Neural progenitor cell (in vitro differentiated cells): ENCODE data around the gene RGS8. TPM values are rescaled to one million over a fixed set of nuclear protein-coding genes. Genes with fewer than 3 reads are reported as not detected.

Experiments
- DNase-seq: peaks from one replicate; pipeline ENCODE4 v3.0.0-alpha.2; 2016; ENCODE audit warnings: low spot score
- H2AFZ ChIP-seq: fragments of 200-600 bp; sonication (generic); replicated peaks from 2 replicates; pipeline ENCODE4 v1.6.1; 2016; ENCODE audit warnings: antibody characterized with exemption
- H3F3A ChIP-seq: fragments of 200-600 bp; sonication (generic); 2 replicates; pipeline ENCODE4 v1.6.1; 2016; ENCODE audit warnings: antibody characterized with exemption, low read depth
- H3K27ac ChIP-seq: fragments of 200-600 bp; sonication (generic); 2 replicates; pipeline ENCODE4 v1.5.1; 2016; ENCODE audit warnings: mild to moderate bottlenecking
- H3K27me3 ChIP-seq: fragments of 200-600 bp; sonication (generic); 2 replicates; pipeline ENCODE4 v1.6.1; 2016; ENCODE audit warnings: mild to moderate bottlenecking, moderate library complexity
- H3K36me3 ChIP-seq: fragments of 200-600 bp; sonication (generic); 2 replicates; pipeline ENCODE4 v1.5.1; 2016
- H3K4me1 ChIP-seq: fragments of 200-600 bp; sonication (generic); 2 replicates; pipeline ENCODE4 v1.6.1; 2016; ENCODE audit warnings: mixed run types
- H3K4me2 ChIP-seq: fragments of 200-600 bp; sonication (generic); 2 replicates; pipeline ENCODE4 v1.6.1; 2016
- H3K4me3 ChIP-seq: fragments of 200-600 bp; sonication (generic); 2 replicates; pipeline ENCODE4 v1.5.1; 2016
- H3K79me2 ChIP-seq: fragments of 200-600 bp; sonication (generic); 2 replicates; pipeline ENCODE4 v1.6.1; 2016; ENCODE audit warnings: low read depth
- H3K9ac ChIP-seq: fragments of 200-600 bp; sonication (generic); 2 replicates; pipeline ENCODE4 v1.6.1; 2016
- H3K9me3 ChIP-seq: fragments of 200-600 bp; sonication (generic); 2 replicates; pipeline ENCODE4 v1.5.1; 2016; ENCODE audit warnings: low read depth
- H4K20me1 ChIP-seq: fragments of 200-600 bp; sonication (generic); 2 replicates; pipeline ENCODE4 v1.6.1; 2016; ENCODE audit warnings: low read depth
- H3K27ac Mint-ChIP-seq: 3 replicates; pipeline ENCODE4 v1.8.0; 2021; ENCODE audit warnings: mixed read lengths
- H3K27me3 Mint-ChIP-seq: 2 replicates; pipeline ENCODE4 v1.8.0; 2022; ENCODE audit warnings: low read depth, mild to moderate bottlenecking, inconsistent platforms, moderate library complexity, mixed read lengths; ENCODE audit not compliant: insufficient read depth
- H3K36me3 Mint-ChIP-seq: 3 replicates; pipeline ENCODE4 v1.8.0; 2021; ENCODE audit warnings: mixed read lengths
- H3K4me1 Mint-ChIP-seq: 3 replicates; pipeline ENCODE4 v1.8.0; 2021; ENCODE audit warnings: mixed read lengths
- H3K4me3 Mint-ChIP-seq: 3 replicates; pipeline ENCODE4 v1.8.0; 2021; ENCODE audit warnings: mild to moderate bottlenecking, moderate library complexity, mixed read lengths
- H3K9me3 Mint-ChIP-seq: 3 replicates; pipeline ENCODE4 v1.8.0; 2020; ENCODE audit warnings: mixed read lengths
- CTCF ChIP-seq: fragments of 200-600 bp; sonication (generic); IDR thresholded peaks from 2 replicates; pipeline ENCODE4 v1.5.1; 2017; ENCODE audit warnings: antibody characterized with exemption, mild to moderate bottlenecking
- EZH2 ChIP-seq: fragments of 200-600 bp; sonication (generic); IDR thresholded peaks from 2 replicates; pipeline ENCODE4 v1.6.1; 2017; ENCODE audit warnings: antibody characterized with exemption, mild to moderate bottlenecking, moderate library complexity
- EZH2phosphoT487 ChIP-seq: fragments of 200-600 bp; sonication (generic); IDR thresholded peaks from 2 replicates; pipeline ENCODE4 v1.6.1; 2017; ENCODE audit warnings: antibody characterized with exemption
- total RNA-seq: library from RNA; depleted of rRNA; stranded (reverse); fragments of >200 nt; gene quantifications from 2 replicates; pipeline ENCODE4 v1.2.3, GENCODE V29; 2015; ENCODE audit warnings: low replicate concordance

RGS8 gene
- total RNA-seq, 1 donor from 2014 or later = 0.99 TPM

DNA sequence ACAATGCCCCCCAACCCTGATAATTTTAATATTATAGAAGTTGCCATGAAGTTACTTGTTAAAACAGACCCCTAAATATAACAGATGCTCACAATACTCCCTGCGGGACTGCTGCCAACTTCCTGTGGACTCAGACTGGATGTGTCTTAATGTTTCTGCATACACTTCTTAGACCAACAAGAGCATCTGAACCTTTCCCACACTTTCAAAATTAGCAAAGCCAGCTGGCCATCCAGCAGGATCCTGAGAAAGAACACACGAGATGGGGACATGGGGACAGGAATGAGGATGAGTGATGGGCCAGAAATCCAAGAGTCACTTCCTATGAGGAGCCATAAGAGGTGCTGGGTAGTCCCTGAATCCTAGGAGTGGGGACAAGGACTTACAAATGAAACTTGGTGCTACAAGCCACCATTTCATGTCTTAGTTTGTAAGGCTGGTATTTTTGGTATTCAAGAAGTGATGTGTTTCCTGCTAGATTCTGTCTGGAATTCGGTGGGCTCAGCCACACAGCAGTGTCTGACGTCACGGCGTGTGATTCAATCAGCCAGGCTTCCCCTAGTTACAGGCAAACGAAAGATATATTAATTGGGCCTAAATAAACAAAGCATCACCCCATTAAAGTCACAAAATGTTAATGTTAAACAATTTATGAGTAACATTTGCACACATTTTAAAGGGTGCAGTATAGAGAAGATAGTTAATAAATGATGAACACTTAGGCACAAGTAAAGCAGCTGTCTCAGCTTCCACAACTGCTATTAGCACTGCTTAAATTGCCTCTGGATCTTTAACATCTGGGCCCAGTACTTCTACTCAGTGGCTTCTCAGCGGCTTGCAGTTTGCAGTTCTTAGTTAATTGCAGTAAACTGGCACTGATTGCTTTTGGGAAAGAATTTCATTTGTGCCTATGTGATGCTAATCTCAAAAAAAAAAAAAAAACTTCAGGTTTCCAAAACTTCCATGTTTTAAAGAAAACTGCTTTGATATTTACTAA lies 41.2 kb upstream of the RGS8 start:
- H3K4me3 Mint-ChIP-seq = no peak overlapping the region

DNA sequence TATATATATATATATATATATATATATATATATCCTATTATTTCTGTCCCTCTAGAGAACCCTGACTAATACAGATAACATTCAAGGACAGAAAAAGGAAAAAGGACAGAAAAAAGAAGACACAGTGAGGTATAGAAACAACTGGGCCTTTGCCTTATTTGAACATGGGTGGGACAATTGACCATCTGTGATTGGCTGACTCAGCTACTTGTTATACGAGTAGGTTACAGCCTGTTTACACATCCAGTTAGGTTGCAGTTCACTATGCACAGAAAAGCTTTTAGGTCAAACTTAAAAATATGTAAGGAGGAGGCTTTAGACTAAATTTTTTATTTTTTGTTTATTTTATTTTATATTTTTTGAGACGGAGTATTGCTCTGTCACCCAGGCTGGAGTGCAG lies 39.8 kb upstream of the RGS8 start:
- no peak overlapping the region for H2AFZ ChIP-seq
- H3K4me2 ChIP-seq = no peak overlapping the region
- H3K4me3 ChIP-seq = no peak overlapping the region
- no peaks in the 10 kb centered on the region for H3K9me3 Mint-ChIP-seq
- no peaks in the 10 kb centered on the region for H3K36me3 Mint-ChIP-seq
- peaks cover 5% of the 10 kb centered on the region for H3K27me3 Mint-ChIP-seq
- H3K4me1 Mint-ChIP-seq = peaks cover 18% of the 10 kb centered on the region
- H3K9ac ChIP-seq = no peak overlapping the region
- H3K27ac Mint-ChIP-seq = no peak overlapping the region
- no peak overlapping the region for H3K27ac ChIP-seq
- TF ChIP-seq EZH2phosphoT487 (no peak), CTCF (no peak), EZH2 (no peak)
- no peak overlapping the region for H3K4me3 Mint-ChIP-seq
- H3K79me2 ChIP-seq = no peaks in the 10 kb centered on the region
- no peaks in the 10 kb centered on the region for H4K20me1 ChIP-seq
- no peaks in the 10 kb centered on the region for H3K4me1 ChIP-seq
- no peak for DNase-seq
- H3F3A ChIP-seq = no peaks in the 10 kb centered on the region
- no peaks in the 10 kb centered on the region for H3K36me3 ChIP-seq
- no peaks in the 10 kb centered on the region for H3K9me3 ChIP-seq
- no peaks in the 10 kb centered on the region for H3K27me3 ChIP-seq

More for the DNA sequence above, 41.2 kb upstream of the RGS8 start:
- H4K20me1 ChIP-seq = no peaks in the 10 kb centered on the region
- no peaks in the 10 kb centered on the region for H3F3A ChIP-seq
- Mint-ChIP-seq H3K27ac (peak overlapping the region; percentile 44), H3K36me3 (no peaks in the 10 kb centered on the region), H3K4me1 (peaks cover 15% of the 10 kb centered on the region), H3K27me3 (peaks cover 5% of the 10 kb centered on the region), H3K9me3 (no peaks in the 10 kb centered on the region)
- no peaks in the 10 kb centered on the region for H3K79me2 ChIP-seq
- H2AFZ ChIP-seq = no peak overlapping the region
- H3K27ac ChIP-seq = no peak overlapping the region
- H3K4me3 ChIP-seq = no peak overlapping the region
- no peaks in the 10 kb centered on the region for H3K4me1 ChIP-seq
- no peaks in the 10 kb centered on the region for H3K36me3 ChIP-seq
- H3K9ac ChIP-seq = no peak overlapping the region
- no peak for DNase-seq
- no peak for TF ChIP-seq EZH2phosphoT487
- no peak for TF ChIP-seq EZH2
- no peak for TF ChIP-seq CTCF
- no peaks in the 10 kb centered on the region for H3K9me3 ChIP-seq
- no peaks in the 10 kb centered on the region for H3K27me3 ChIP-seq
- H3K4me2 ChIP-seq = no peak overlapping the region

DNA sequence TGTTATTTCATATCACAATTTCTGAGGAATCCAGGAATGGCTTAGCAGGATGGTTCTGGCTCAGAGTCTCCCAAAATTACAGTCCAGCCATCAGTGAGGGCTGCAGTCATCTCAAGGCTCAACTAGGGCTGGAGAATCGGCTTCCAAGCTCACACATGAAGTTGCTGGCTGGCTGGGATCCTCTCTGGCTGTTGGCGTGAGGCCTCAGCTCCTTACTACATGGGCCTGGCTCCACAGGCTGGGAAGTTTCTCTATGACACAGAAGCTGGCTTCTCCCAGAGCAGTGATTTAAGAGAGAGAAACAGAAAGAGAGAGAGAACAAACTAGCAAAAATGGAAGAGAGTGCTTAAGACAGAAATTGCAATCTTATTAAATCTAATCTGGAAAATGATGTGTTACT lies 38.8 kb upstream of the RGS8 start:
- H3K9ac ChIP-seq = no peak overlapping the region
- no peak overlapping the region for H3K4me2 ChIP-seq
- no peak for TF ChIP-seq EZH2
- no peaks in the 10 kb centered on the region for H3F3A ChIP-seq
- no peaks in the 10 kb centered on the region for H3K9me3 Mint-ChIP-seq
- no peaks in the 10 kb centered on the region for H3K9me3 ChIP-seq
- no peak for DNase-seq
- H3K4me1 ChIP-seq = no peaks in the 10 kb centered on the region
- H3K27ac ChIP-seq = no peak overlapping the region
- no peaks in the 10 kb centered on the region for H3K36me3 Mint-ChIP-seq
- no peaks in the 10 kb centered on the region for H4K20me1 ChIP-seq
- no peak overlapping the region for H3K27ac Mint-ChIP-seq
- H3K4me3 ChIP-seq = no peak overlapping the region
- H2AFZ ChIP-seq = no peak overlapping the region
- no peaks in the 10 kb centered on the region for H3K79me2 ChIP-seq
- H3K36me3 ChIP-seq = no peaks in the 10 kb centered on the region
- no peaks in the 10 kb centered on the region for H3K27me3 ChIP-seq
- peaks cover 18% of the 10 kb centered on the region for H3K4me1 Mint-ChIP-seq
- peaks cover 5% of the 10 kb centered on the region for H3K27me3 Mint-ChIP-seq
- H3K4me3 Mint-ChIP-seq = no peak overlapping the region

DNA sequence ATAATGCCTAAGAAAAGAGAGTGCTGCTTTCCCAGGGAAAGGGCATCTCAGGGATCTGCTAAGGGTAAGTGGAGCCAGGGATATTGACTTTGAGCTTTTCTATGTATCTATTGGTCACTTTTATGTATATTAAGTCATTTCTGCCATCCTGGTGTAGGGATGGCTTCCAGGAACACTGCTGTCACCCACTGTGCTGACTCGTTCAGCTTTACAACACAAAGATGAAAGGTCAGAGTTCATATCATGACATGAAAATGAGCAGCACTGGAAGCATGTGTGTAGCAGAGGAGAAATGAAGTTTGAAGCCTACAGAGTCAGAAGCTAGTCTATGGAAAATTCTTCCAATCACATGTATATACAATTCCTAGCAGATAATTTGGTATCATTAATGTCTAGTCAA lies 37.1 kb upstream of the RGS8 start:
- no peaks in the 10 kb centered on the region for H3F3A ChIP-seq
- TF ChIP-seq EZH2 = no peak
- TF ChIP-seq CTCF = no peak
- TF ChIP-seq EZH2phosphoT487 = no peak

More for the DNA sequence above, 37.1 kb upstream of the RGS8 start:
- H3K9me3 Mint-ChIP-seq = no peaks in the 10 kb centered on the region
- Histone ChIP-seq H3K9ac (no peak overlapping the region), H2AFZ (no peak overlapping the region), H3K79me2 (no peaks in the 10 kb centered on the region), H3K4me2 (no peak overlapping the region), H3K27ac (no peak overlapping the region), H3K27me3 (no peaks in the 10 kb centered on the region), H3K4me3 (no peak overlapping the region), H4K20me1 (no peaks in the 10 kb centered on the region), H3K9me3 (no peaks in the 10 kb centered on the region), H3K4me1 (no peaks in the 10 kb centered on the region), H3K36me3 (no peaks in the 10 kb centered on the region)
- H3K4me3 Mint-ChIP-seq = no peak overlapping the region
- no peak for DNase-seq
- peaks cover 18% of the 10 kb centered on the region for H3K4me1 Mint-ChIP-seq
- H3K27ac Mint-ChIP-seq = no peak overlapping the region
- H3K27me3 Mint-ChIP-seq = peaks cover 2% of the 10 kb centered on the region
- H3K36me3 Mint-ChIP-seq = no peaks in the 10 kb centered on the region
